H1 (cell line): ENCODE data around the gene DOCK8. TPM values are rescaled to one million over a fixed set of nuclear protein-coding genes. Genes with fewer than 3 reads are reported as not detected.

Experiments used
- CTCF ChIA-PET: fragments of 300-600 bp; sonication (Branson Sonifier 250); formaldehyde crosslinking; loops from one replicate; lab custom pipeline; 2021; ENCODE audit not compliant: partially characterized antibody; lab: Charles Lee
- POLR2A ChIA-PET: fragments of 300-600 bp; sonication (Branson Sonifier 250); formaldehyde crosslinking; loops from one replicate; lab custom pipeline; 2021; ENCODE audit warnings: inconsistent platforms; ENCODE audit not compliant: partially characterized antibody; lab: Charles Lee
- DNase-seq, 2 experiments: peaks; one replicate each; pipeline versions ENCODE4 v3.0.0 to v3.0.0-alpha.2; 2010 to 2022; ENCODE audit warnings: low spot score in 2 of 2, low read depth in 1 of 2, mixed read lengths in 1 of 2
- FAIRE-seq: peaks from 2 replicates; lab custom pipeline; 2011; peaks lifted over from hg19 to GRCh38; lab: Jason Lieb, UNC
- H2AFZ ChIP-seq: 2 replicates; pipeline ENCODE4 v1.8.1; 2012; ENCODE audit warnings: low read length, inconsistent platforms
- H2AK5ac ChIP-seq: 2 replicates; pipeline ENCODE4 v1.6.1; 2013; ENCODE audit warnings: low read depth, low read length
- H2BK120ac ChIP-seq: replicated peaks from 2 replicates; pipeline ENCODE3; 2013; ENCODE audit warnings: low read depth, low read length, inconsistent platforms
- H2BK12ac ChIP-seq: 2 replicates; pipeline ENCODE4 v1.6.1; 2013; ENCODE audit warnings: low read depth, low read length
- H2BK15ac ChIP-seq: 2 replicates; pipeline ENCODE4 v1.6.1; 2013; ENCODE audit warnings: low read length
- H2BK20ac ChIP-seq: 2 replicates; pipeline ENCODE4 v1.6.1; 2013; ENCODE audit warnings: low read length
- H2BK5ac ChIP-seq: 2 replicates; pipeline ENCODE4 v1.6.1; 2013; ENCODE audit warnings: low read depth, low read length
- H3K14ac ChIP-seq: 2 replicates; pipeline ENCODE4 v1.6.1; 2013; ENCODE audit warnings: inconsistent platforms; ENCODE audit not compliant: insufficient read length
- H3K18ac ChIP-seq: 2 replicates; pipeline ENCODE4 v1.6.1; 2013; ENCODE audit warnings: low read length; ENCODE audit errors: extremely low read depth
- H3K23ac ChIP-seq: 2 replicates; pipeline ENCODE4 v1.6.1; 2013; ENCODE audit warnings: inconsistent platforms; ENCODE audit not compliant: insufficient read length
- H3K23me2 ChIP-seq: 2 replicates; pipeline ENCODE4 v1.6.1; 2013; ENCODE audit warnings: low read depth, low read length
- H3K27ac ChIP-seq: 2 replicates; pipeline ENCODE4 v1.6.1; 2011; ENCODE audit warnings: low read depth, low read length, inconsistent platforms
- H3K27me3 ChIP-seq, 4 experiments: replicated peaks in 1 of 4; 1 replicate in 1 of 4; 2 replicates in 3 of 4; pipeline versions ENCODE4 v1.6.1 to v1.8.1; 2011 to 2013; ENCODE audit warnings: low read length in 3 of 4, mild to moderate bottlenecking in 3 of 4, inconsistent platforms in 2 of 4, mixed read lengths in 2 of 4, moderate library complexity in 1 of 4; ENCODE audit not compliant: control insufficient read depth in 3 of 4, insufficient read depth in 3 of 4; ENCODE audit errors: extremely low read depth in 1 of 4
- H3K36me3 ChIP-seq, 4 experiments: 2 replicates each; pipeline versions ENCODE4 v1.6.1 to v1.8.1; 2011 to 2013; ENCODE audit warnings: mild to moderate bottlenecking in 4 of 4, low read length in 3 of 4, moderate library complexity in 2 of 4, control low read depth in 1 of 4, inconsistent platforms in 1 of 4; ENCODE audit not compliant: insufficient read depth in 4 of 4, control insufficient read depth in 2 of 4
- H3K4ac ChIP-seq: replicated peaks from 2 replicates; pipeline ENCODE3; 2013; ENCODE audit warnings: low read length, low read depth, mixed read lengths, inconsistent platforms; ENCODE audit not compliant: insufficient read length
- H3K4me1 ChIP-seq, 4 experiments: replicated peaks in 1 of 4; 1 replicate in 1 of 4; 2 replicates in 3 of 4; pipeline versions ENCODE4 v1.6.1 to v1.8.1; 2011 to 2013; ENCODE audit warnings: low read length in 3 of 4, inconsistent platforms in 2 of 4, mixed read lengths in 1 of 4; ENCODE audit not compliant: insufficient read depth in 4 of 4, control insufficient read depth in 3 of 4
- H3K4me2 ChIP-seq, 2 experiments: 2 replicates each; pipeline versions ENCODE4 v1.6.1 to v1.8.1; 2011 to 2013; ENCODE audit warnings: low read depth in 2 of 2, low read length in 2 of 2, control low read depth in 1 of 2, inconsistent platforms in 1 of 2, mild to moderate bottlenecking in 1 of 2; ENCODE audit not compliant: insufficient read depth in 1 of 2
- H3K4me3 ChIP-seq, 4 experiments: fragments of 200-600, 300-600 bp in 1 of 4; sonication (generic), shearing (Covaris generic), sonication (Bioruptor Twin) in 1 of 4; 2 replicates each; pipeline versions ENCODE4 v1.5.1 to v1.8.1; 2011 to 2016; ENCODE audit warnings: low read length in 4 of 4, low read depth in 3 of 4, control low read depth in 2 of 4, inconsistent platforms in 2 of 4, mild to moderate bottlenecking in 2 of 4, mixed read lengths in 1 of 4, moderate library complexity in 1 of 4; ENCODE audit not compliant: insufficient read depth in 2 of 4; ENCODE audit errors: extremely low read depth in 1 of 4
- H3K56ac ChIP-seq: replicated peaks from 2 replicates; pipeline ENCODE3; 2013; ENCODE audit warnings: low read depth, mild to moderate bottlenecking, mixed read lengths, low read length, inconsistent platforms; ENCODE audit not compliant: insufficient read length
- H3K79me1 ChIP-seq: 2 replicates; pipeline ENCODE4 v1.6.1; 2013; ENCODE audit warnings: low read depth, low read length, control low read depth
- H3K79me2 ChIP-seq, 2 experiments: 2 replicates each; pipeline versions ENCODE4 v1.6.1 to v1.8.1; 2012 to 2013; ENCODE audit warnings: low read length in 2 of 2, mild to moderate bottlenecking in 2 of 2, inconsistent platforms in 1 of 2; ENCODE audit not compliant: insufficient read depth in 2 of 2, control insufficient read depth in 1 of 2
- H3K9ac ChIP-seq, 4 experiments: replicated peaks in 1 of 4; 1 replicate in 1 of 4; 2 replicates in 3 of 4; pipeline versions ENCODE4 v1.6.1 to v1.8.1; 2011 to 2013; ENCODE audit warnings: low read depth in 3 of 4, low read length in 3 of 4, control low read depth in 2 of 4, mild to moderate bottlenecking in 2 of 4, moderate library complexity in 2 of 4, inconsistent platforms in 1 of 4; ENCODE audit errors: extremely low read depth in 1 of 4
- H3K9me3 ChIP-seq, 2 experiments: 2 replicates each; pipeline versions ENCODE4 v1.6.1 to v1.8.1; 2012 to 2013; ENCODE audit warnings: mild to moderate bottlenecking in 2 of 2, moderate library complexity in 2 of 2, control low read depth in 1 of 2, inconsistent platforms in 1 of 2, low read depth in 1 of 2, low read length in 1 of 2, mixed read lengths in 1 of 2; ENCODE audit not compliant: insufficient read depth in 2 of 2
- H4K20me1 ChIP-seq, 2 experiments: replicated peaks in 1 of 2; 2 replicates each; pipeline versions ENCODE3 to v1.8.1; 2011 to 2013; ENCODE audit warnings: inconsistent platforms in 2 of 2, low read length in 2 of 2, mild to moderate bottlenecking in 1 of 2; ENCODE audit not compliant: insufficient read depth in 2 of 2, control insufficient read depth in 1 of 2
- H4K5ac ChIP-seq: 2 replicates; pipeline ENCODE4 v1.6.1; 2013; ENCODE audit warnings: low read length, low read depth, mixed read lengths, inconsistent platforms; ENCODE audit not compliant: insufficient read length
- H4K8ac ChIP-seq: 2 replicates; pipeline ENCODE4 v1.8.0; 2013; ENCODE audit warnings: mild to moderate bottlenecking, moderate library complexity, low read length, inconsistent platforms; ENCODE audit not compliant: insufficient read depth; ENCODE audit errors: extremely low read depth
- H4K91ac ChIP-seq: replicated peaks from 2 replicates; pipeline ENCODE3; 2013; ENCODE audit warnings: low read length, mixed read lengths, inconsistent platforms; ENCODE audit not compliant: insufficient read length
- BRCA1 ChIP-seq: IDR thresholded peaks from 2 replicates; pipeline ENCODE4 v1.6.1; 2012; ENCODE audit warnings: low read depth, low read length, improper control_type of control experiment
- CBX8 ChIP-seq: fragments of 300-800, 300-1000 bp; sonication (generic); IDR thresholded peaks from 2 replicates; pipeline ENCODE4 v1.7.1; 2016; ENCODE audit warnings: low read depth, low read length, borderline replicate concordance
- CEBPB ChIP-seq: IDR thresholded peaks from 2 replicates; pipeline ENCODE4 v1.6.1; 2012; ENCODE audit warnings: low read depth, low read length
- CTCF ChIP-seq, 3 experiments: IDR thresholded peaks; 1 replicate in 2 of 3; 2 replicates in 1 of 3; pipeline versions ENCODE4 v1.5.1 to v1.6.1; 2011; ENCODE audit warnings: low read length in 3 of 3, mild to moderate bottlenecking in 3 of 3, inconsistent platforms in 2 of 3, low read depth in 1 of 3, moderate library complexity in 1 of 3; ENCODE audit not compliant: insufficient read depth in 1 of 3; ENCODE audit errors: control extremely low read depth in 1 of 3
- GABPA ChIP-seq: IDR thresholded peaks from 2 replicates; pipeline ENCODE4 v1.6.1; 2011; ENCODE audit warnings: mild to moderate bottlenecking, low read length, moderate library complexity, borderline replicate concordance; ENCODE audit not compliant: insufficient read depth
- GTF2F1 ChIP-seq: IDR thresholded peaks from 2 replicates; pipeline ENCODE4 v1.6.1; 2012; ENCODE audit warnings: low read depth, low read length, improper control_type of control experiment, borderline replicate concordance
- HDAC2 ChIP-seq, 2 experiments: fragments of 300-600 bp in 1 of 2; sonication (generic) in 1 of 2; IDR thresholded peaks; 2 replicates each; pipeline ENCODE4 v1.6.1; 2011 to 2012; ENCODE audit warnings: low read depth in 2 of 2, low read length in 2 of 2, mild to moderate bottlenecking in 2 of 2, moderate library complexity in 2 of 2, borderline replicate concordance in 1 of 2, inconsistent platforms in 1 of 2
- JUN ChIP-seq: IDR thresholded peaks from 2 replicates; pipeline ENCODE4 v1.6.1; 2011; ENCODE audit warnings: low read depth, mild to moderate bottlenecking, improper control_type of control experiment, low read length
- JUND ChIP-seq: IDR thresholded peaks from 2 replicates; pipeline ENCODE4 v1.6.1; 2011; ENCODE audit warnings: mild to moderate bottlenecking, improper control_type of control experiment, low read length
- SIN3A ChIP-seq, 2 experiments: IDR thresholded peaks in 1 of 2; conservative IDR thresholded peaks in 1 of 2; 2 replicates each; pipeline ENCODE4 v1.6.1; 2011 to 2012; ENCODE audit warnings: low read length in 2 of 2, improper control_type of control experiment in 1 of 2, low read depth in 1 of 2, mild to moderate bottlenecking in 1 of 2
- TEAD4 ChIP-seq: IDR thresholded peaks from 2 replicates; pipeline ENCODE4 v1.6.1; 2012; ENCODE audit warnings: low read depth, low read length, inconsistent platforms, mixed read lengths
- ZNF274 ChIP-seq: IDR thresholded peaks from 2 replicates; pipeline ENCODE4 v1.7.0; 2012; ENCODE audit warnings: low read length, borderline replicate concordance; ENCODE audit errors: extremely low read depth
- whole genome bisulfite sequencing, 2 experiments: shearing (Covaris generic) in 1 of 2; methylation state at CpG; one replicate each; pipeline versions ENCODE4 v1.1.6 to v1.1.7; 2013 to 2015; ENCODE audit warnings: low lambda C conversion rate in 2 of 2, mixed read lengths in 2 of 2, inconsistent platforms in 1 of 2, low coverage in 1 of 2, missing lambda C conversion rate in 1 of 2; ENCODE audit not compliant: insufficient replicate concordance in 2 of 2, insufficient coverage in 1 of 2, insufficient read length in 1 of 2; ENCODE audit errors: extremely low coverage in 1 of 2, missing lambda C conversion rate in 1 of 2; 5-methylcytosine and 5-hydroxymethylcytosine counted together
- polyA plus RNA-seq, 7 experiments: library from polyadenylated mRNA; depleted of rRNA in 3 of 7; stranded (reverse) in 5 of 7; unstranded in 2 of 7; fragments of >200 nt in 5 of 7; fragments of 200-250 nt in 2 of 7; gene quantifications; 1 replicate in 5 of 7; 2 replicates in 1 of 7; 4 replicates in 1 of 7; pipeline versions ENCODE4 v1.2.1 to v1.2.3, GENCODE V29; 2011 to 2013; ENCODE audit warnings: missing spikeins in 2 of 7, mixed read lengths in 2 of 7
- total RNA-seq: library from RNA; stranded (reverse); fragmentation: NEBNext Ultra II Directional; extraction: Animal tissue kit (Norgen Biotek cat#: 25700); gene quantifications from 2 replicates; pipeline ENCODE4 v1.2.1, GENCODE V29; 2021

The DOCK8 gene
- total and polyA plus RNA-seq, 2 of the 8 experiments (the other 6 are each of a cell fraction or from before 2014, with no cell fraction given): 0.57 to 2.0 TPM

DNA sequence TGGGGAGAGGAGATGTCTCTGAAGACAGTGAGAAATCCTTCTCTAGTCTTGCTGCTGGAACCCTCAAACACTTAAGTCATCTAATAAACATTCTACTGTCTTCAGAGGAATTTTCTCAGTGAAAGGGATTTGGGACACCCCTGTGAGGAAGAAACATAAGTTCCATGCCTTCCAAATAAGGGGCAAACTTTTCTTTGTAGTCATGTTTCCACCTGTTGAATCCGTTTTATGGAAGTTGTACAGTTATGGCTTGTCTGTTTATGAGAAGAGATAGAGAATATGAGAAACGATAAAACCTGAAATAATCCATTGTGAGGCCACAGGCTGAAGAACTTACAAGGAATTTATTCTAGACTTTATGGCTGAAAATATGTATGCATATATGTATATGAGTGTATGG lies 49.6 kb downstream of the DOCK8 start:
- H2AK5ac ChIP-seq: no peak overlapping the region
- no peak for FAIRE-seq
- H3K23ac ChIP-seq: no peak overlapping the region

More for the DNA sequence above, 49.6 kb downstream of the DOCK8 start:
- H3K9me3 ChIP-seq: no peaks in the 10 kb centered on the region
- no peak overlapping the region for H2BK5ac ChIP-seq
- H3K4me2 ChIP-seq: no peak overlapping the region
- no peaks in the 10 kb centered on the region for H3K4me1 ChIP-seq
- no peak overlapping the region for H3K4ac ChIP-seq
- no peak overlapping the region for H4K8ac ChIP-seq
- no peak overlapping the region for H3K18ac ChIP-seq
- no peak overlapping the region for H3K27ac ChIP-seq
- H3K9ac ChIP-seq: no peak overlapping the region
- DNase-seq: no peak
- H3K14ac ChIP-seq: no peak overlapping the region
- H3K79me2 ChIP-seq: no peaks in the 10 kb centered on the region
- TF ChIP-seq ZNF274 (no peak), BRCA1 (no peak), GTF2F1 (no peak), CTCF (IDR thresholded peaks at IDR 0.05; ENCODE audit: control extremely low read depth in 1 of 3, insufficient read depth in 1 of 3, low read depth in 1 of 3, low read length in 3 of 3) (no peak), JUN (no peak), HDAC2 (IDR thresholded peaks at IDR 0.05; ENCODE audit: borderline replicate concordance in 1 of 2, low read depth in 2 of 2, low read length in 2 of 2) (no peak), GABPA (no peak), TEAD4 (no peak), CBX8 (no peak), JUND (no peak), SIN3A (conservative IDR thresholded peaks at IDR 0.05 in 1 of 2, IDR thresholded peaks at IDR 0.05 in 1 of 2; ENCODE audit: low read depth in 1 of 2, low read length in 2 of 2) (no peak), CEBPB (no peak)
- ChIA-PET POLR2A (no interaction called here), CTCF (interaction anchor here (0.9 to 1.2 kb wide), 2 partner anchors 11 to 14 kb away, joined by 4 read pairs; no protein-coding TSS in a partner anchor)
- no peak overlapping the region for H3K56ac ChIP-seq
- no peak overlapping the region for H3K4me3 ChIP-seq
- H2BK120ac ChIP-seq: no peak overlapping the region
- 54% methylated on average over 2 of the region's 2 CpGs; no CpG with 5 or more reads in 1 of the 2 experiments for WGBS, 2 experiments
- no peak overlapping the region for H4K5ac ChIP-seq
- no peak overlapping the region for H2BK20ac ChIP-seq
- H3K23me2 ChIP-seq: no peaks in the 10 kb centered on the region
- H2BK15ac ChIP-seq: no peak overlapping the region
- H3K27me3 ChIP-seq: no peaks in the 10 kb centered on the region
- no peaks in the 10 kb centered on the region for H4K20me1 ChIP-seq
- no peak overlapping the region for H2BK12ac ChIP-seq
- no peaks in the 10 kb centered on the region for H3K36me3 ChIP-seq
- H2AFZ ChIP-seq: no peak overlapping the region
- H4K91ac ChIP-seq: no peak overlapping the region
- no peaks in the 10 kb centered on the region for H3K79me1 ChIP-seq
